Measurements from ENCODE around the gene KCNC4. TPM values are rescaled to one million over a fixed set of nuclear protein-coding genes. Genes with fewer than 3 reads are reported as not detected.

KCNC4 gene
- total and polyA plus RNA-seq, 2 of the 4 experiments (the other 2 are of a cell fraction): 0.18 to 2.3 TPM

DNA sequence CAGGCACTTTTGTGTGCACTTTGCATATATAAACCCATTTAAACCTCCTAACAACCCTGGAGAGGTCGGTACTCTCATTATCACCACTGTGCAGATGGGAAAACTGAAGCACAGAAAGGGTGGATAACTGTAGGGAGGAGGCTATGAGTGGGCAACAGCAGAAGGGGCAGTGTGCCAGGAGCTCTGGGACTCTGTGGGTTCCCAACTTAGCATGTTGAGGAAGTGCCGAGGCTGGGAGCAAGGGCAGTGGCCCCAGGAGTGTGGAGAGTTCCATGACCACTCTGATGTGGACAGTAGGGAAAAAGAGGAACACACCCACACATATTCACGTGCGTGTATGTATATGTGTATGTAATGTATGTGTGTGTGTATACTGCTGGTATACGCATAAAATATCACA lies 25.7 kb upstream of the KCNC4 start:
- no peak overlapping the region for H3K14ac ChIP-seq (replicated peaks; ENCODE audit: low read depth, low read length)
- H4K5ac ChIP-seq (ENCODE audit: low read depth, low read length): no peak overlapping the region
- H2AFZ ChIP-seq (replicated peaks; ENCODE audit: low read length, poor library complexity): no peak overlapping the region
- no peak overlapping the region for H2AK9ac ChIP-seq (replicated peaks; ENCODE audit: low read depth, low read length, poor library complexity)
- no peaks in the 10 kb centered on the region; the same call in 1 of the 2 replicates for H3K9me1 ChIP-seq (ENCODE audit: insufficient read depth, low read length)
- no peak overlapping the region for H2BK120ac ChIP-seq (ENCODE audit: low read depth, low read length)
- dilution Hi-C loops (cut with HindIII; ENCODE audit: low sequenced_read_pairs, unreplicated experiment): no loop called here
- 86% methylated on average over 1 of the region's 5 CpGs; no CpG with 5 or more reads in 1 of the 2 experiments for WGBS, 2 experiments (ENCODE audit: extremely low coverage in 2 of 2, insufficient read length in 1 of 2)
- no peak overlapping the region for H3K4me3 ChIP-seq (ENCODE audit: insufficient read depth, low read depth, low read length)
- no peak overlapping the region for H3K27ac ChIP-seq (ENCODE audit: insufficient read depth, low read length)
- no peak overlapping the region for H4K91ac ChIP-seq (ENCODE audit: insufficient read depth, low read depth, low read length)
- in situ Hi-C loops (cut with MboI; ENCODE audit: low sequenced_read_pairs): no loop called here
- no peak overlapping the region for H3K4ac ChIP-seq (ENCODE audit: low read depth, low read length)
- no peak overlapping the region for H3K4me2 ChIP-seq (ENCODE audit: low read depth, low read length)
- no peaks in the 10 kb centered on the region for H3K9me3 ChIP-seq (ENCODE audit: control insufficient read depth, insufficient read depth, low read length)
- H3K27me3 ChIP-seq (ENCODE audit: control insufficient read depth, insufficient read depth, low read length): peaks cover 23% of the 10 kb centered on the region
- no peak overlapping the region for H3K18ac ChIP-seq (ENCODE audit: low read depth, low read length)
- no peaks in the 10 kb centered on the region for H3K79me1 ChIP-seq (ENCODE audit: low read depth in 1 of 2, low read length in 2 of 2)
- H3K56ac ChIP-seq (ENCODE audit: extremely low read depth, insufficient read depth, low read length): no peak overlapping the region
- no peak for ATAC-seq (ENCODE audit: low read depth)
- no peak overlapping the region for H3K23ac ChIP-seq (ENCODE audit: low read depth, low read length)
- no peak overlapping the region for H3K9ac ChIP-seq (ENCODE audit: low read depth, low read length)
- no peaks in the 10 kb centered on the region for H4K20me1 ChIP-seq (ENCODE audit: insufficient read depth, low read length)
- TF ChIP-seq RFX5 (IDR thresholded peaks at IDR 0.05; ENCODE audit: low read depth, low read length) (no peak), USF2 (IDR thresholded peaks at IDR 0.05; ENCODE audit: low read depth, low read length) (no peak), NFE2L2 (IDR thresholded peaks at IDR 0.05; ENCODE audit: low read depth, low read length) (no peak), ELK1 (IDR thresholded peaks at IDR 0.05; ENCODE audit: borderline replicate concordance, low read depth, low read length) (no peak), MXI1 (IDR thresholded peaks at IDR 0.05; ENCODE audit: borderline replicate concordance, low read depth, low read length) (no peak), MAZ (IDR thresholded peaks at IDR 0.05; ENCODE audit: borderline replicate concordance, low read depth, low read length) (no peak), SMC3 (IDR thresholded peaks at IDR 0.05; ENCODE audit: low read depth, low read length) (no peak), CHD1 (IDR thresholded peaks at IDR 0.05; ENCODE audit: low read depth, low read length) (no peak), RAD21 (IDR thresholded peaks at IDR 0.05; ENCODE audit: low read length) (no peak), CTCF (conservative IDR thresholded peaks at IDR 0.05; ENCODE audit: low read depth, low read length) (no peak), POLR2A (IDR thresholded peaks at IDR 0.05; ENCODE audit: low read depth, low read length) (no peak), MAFK (IDR thresholded peaks at IDR 0.05; ENCODE audit: low read depth, low read length) (no peak), RCOR1 (IDR thresholded peaks at IDR 0.05; ENCODE audit: insufficient replicate concordance, low read length) (no peak), CEBPB (IDR thresholded peaks at IDR 0.05; ENCODE audit: low read depth, low read length) (no peak), BHLHE40 (IDR thresholded peaks at IDR 0.05; ENCODE audit: low read depth, low read length) (no peak), FOS (IDR thresholded peaks at IDR 0.05; ENCODE audit: low read depth, low read length) (no peak)
- H2BK20ac ChIP-seq (ENCODE audit: low read depth, low read length): no peak overlapping the region
- BruUV-seq (replicated peaks): no TSS peak
- peaks cover 3% of the 10 kb centered on the region; the same call in 1 of the 2 replicates for H3K4me1 ChIP-seq (ENCODE audit: control insufficient read depth, insufficient read depth, low read length)
- DNase-seq: no peak
- H2AK5ac ChIP-seq (ENCODE audit: low read depth, low read length): no peak overlapping the region
- ChIA-PET POLR2A (ENCODE audit: unreplicated experiment) (no interaction called here), CTCF (no interaction called here)
- intact Hi-C loops (cut with micrococcal nuclease): no loop called here
- H2BK15ac ChIP-seq (ENCODE audit: low read depth, low read length): no peak overlapping the region
- H4K8ac ChIP-seq (ENCODE audit: low read depth in 2 of 2, low read length in 2 of 2): no peak overlapping the region
- H2BK5ac ChIP-seq (ENCODE audit: low read depth, low read length, poor library complexity, severe bottlenecking): no peak overlapping the region
- H3K36me3 ChIP-seq (ENCODE audit: control insufficient read depth, insufficient read depth, low read length): no peaks in the 10 kb centered on the region
